ENCODE data around the gene HSPA4L.

The HSPA4L gene

DNA sequence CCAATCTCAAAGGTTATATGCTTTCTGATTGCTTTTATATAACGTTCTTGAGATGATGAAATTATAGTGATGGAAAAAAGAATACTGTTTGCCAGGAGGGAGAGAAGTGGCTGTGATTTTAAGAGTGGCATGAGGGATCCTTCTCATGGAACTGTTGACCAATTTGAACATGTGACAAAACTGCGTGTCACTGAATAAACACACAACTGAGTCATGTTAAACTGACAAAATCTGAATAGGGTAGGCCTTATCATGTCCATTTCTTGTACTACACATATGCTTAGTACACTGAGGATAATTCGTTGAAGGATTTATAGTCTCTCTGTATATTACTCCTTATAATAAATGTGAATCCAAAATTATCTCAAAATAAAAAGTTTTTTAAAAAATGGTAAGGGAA, 22.2 kb upstream of the HSPA4L start:
- TF ChIP-seq POLR2A (IDR thresholded peaks at IDR 0.05; ENCODE audit: low read depth, low read length) (no peak), PAX5 (IDR thresholded peaks at IDR 0.05; ENCODE audit: insufficient read depth, low read length, severe bottlenecking) (no peak), POU2F2 (IDR thresholded peaks at IDR 0.05; ENCODE audit: low read depth, low read length) (no peak), SPI1 (IDR thresholded peaks at IDR 0.05; ENCODE audit: low read depth, low read length) (no peak), TAF1 (IDR thresholded peaks at IDR 0.05; ENCODE audit: low read depth, low read length) (no peak), POLR2AphosphoS5 (IDR thresholded peaks at IDR 0.05; ENCODE audit: low read depth, low read length) (no peak)
- no peak for DNase-seq (ENCODE audit: insufficient read length, low spot score)

DNA sequence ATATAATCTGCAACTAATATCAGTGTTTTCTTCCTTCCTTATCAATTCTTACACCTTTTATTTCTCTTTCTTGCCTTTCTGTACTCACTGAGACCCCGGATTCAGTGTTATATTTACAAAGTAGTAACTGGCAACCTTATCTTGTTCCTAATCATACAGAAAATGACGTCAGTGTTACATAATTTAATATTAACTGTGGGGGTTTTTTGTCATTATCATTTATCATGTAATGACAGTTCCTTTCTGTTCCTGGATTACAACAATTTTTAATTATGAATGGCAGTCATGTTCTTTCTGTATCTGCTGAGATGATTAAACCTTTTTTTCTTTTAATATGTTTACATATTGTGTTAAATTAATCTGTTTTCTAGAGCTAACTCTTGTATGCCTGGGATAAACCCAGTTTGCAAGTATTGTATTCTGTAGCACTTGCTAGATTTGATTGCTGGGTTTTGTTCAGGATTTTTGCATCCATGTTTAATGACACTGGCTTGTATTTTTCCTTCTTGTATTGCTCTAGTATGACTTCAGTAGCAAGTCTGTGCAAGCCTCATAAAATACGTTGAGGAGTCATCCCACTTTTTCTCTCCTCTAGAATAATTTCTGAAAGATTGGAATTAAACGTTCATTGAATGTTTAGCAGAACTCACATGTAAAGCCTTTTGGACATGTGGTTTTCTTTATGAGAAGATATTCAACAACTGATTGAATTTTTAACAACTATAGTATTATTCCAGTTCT, 10.4 kb upstream of the HSPA4L start:
- no peak for DNase-seq (ENCODE audit: insufficient read length, low spot score)
- peak; percentile 13 for FAIRE-seq
- TF ChIP-seq SPI1 (IDR thresholded peaks at IDR 0.05; ENCODE audit: low read depth, low read length): no peak
- TF ChIP-seq POLR2A (IDR thresholded peaks at IDR 0.05; ENCODE audit: low read depth, low read length): no peak
- no peak for TF ChIP-seq PAX5 (IDR thresholded peaks at IDR 0.05; ENCODE audit: insufficient read depth, low read length, severe bottlenecking)
- TF ChIP-seq POU2F2 (IDR thresholded peaks at IDR 0.05; ENCODE audit: low read depth, low read length): no peak
- TF ChIP-seq TAF1 (IDR thresholded peaks at IDR 0.05; ENCODE audit: low read depth, low read length): no peak
- TF ChIP-seq POLR2AphosphoS5 (IDR thresholded peaks at IDR 0.05; ENCODE audit: low read depth, low read length): no peak

More for the DNA sequence above, 22.2 kb upstream of the HSPA4L start:
- FAIRE-seq: no peak

DNA sequence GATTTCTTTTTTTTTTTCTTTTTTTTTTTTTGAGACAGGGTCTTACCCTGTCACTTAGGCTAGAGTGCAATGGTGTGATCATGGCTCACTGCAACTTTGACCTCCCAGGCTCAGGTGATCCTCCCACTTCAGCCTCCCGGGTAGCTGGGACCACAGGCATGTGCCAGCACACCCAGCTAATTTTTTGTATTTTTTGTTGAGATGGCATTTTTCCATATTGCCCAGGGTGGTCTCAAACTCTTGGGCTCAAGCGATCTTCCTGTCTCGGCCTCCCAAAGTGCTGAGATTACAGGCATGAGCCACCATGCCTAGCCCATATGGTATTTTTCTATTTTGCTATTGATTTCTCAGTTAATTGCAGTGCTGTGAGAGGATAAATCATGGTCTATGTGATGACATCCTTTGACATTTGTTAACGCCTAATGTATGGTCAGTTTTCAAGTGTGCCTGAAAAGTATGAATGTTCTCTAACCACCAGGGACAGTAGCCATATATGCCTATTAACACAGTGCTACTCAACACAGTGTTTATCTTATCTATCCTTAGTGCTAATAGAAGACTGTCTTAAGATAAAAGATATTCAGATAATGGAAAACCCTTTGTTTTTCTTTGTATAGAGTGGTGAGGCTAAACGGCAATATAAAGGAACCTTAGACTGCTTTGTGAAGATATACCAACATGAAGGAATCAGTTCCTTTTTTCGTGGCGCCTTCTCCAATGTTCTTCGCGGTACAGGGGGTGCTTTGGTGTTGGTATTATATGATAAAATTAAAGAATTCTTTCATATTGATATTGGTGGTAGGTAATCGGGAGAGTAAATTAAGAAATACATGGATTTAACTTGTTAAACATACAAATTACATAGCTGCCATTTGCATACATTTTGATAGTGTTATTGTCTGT, 9.1 kb upstream of the HSPA4L start:
- FAIRE-seq (peak; percentile 55), DNase-seq (ENCODE audit: insufficient read length, low spot score) (no peak)
- TF ChIP-seq POU2F2 (IDR thresholded peaks at IDR 0.05; ENCODE audit: low read depth, low read length) (no peak), POLR2AphosphoS5 (IDR thresholded peaks at IDR 0.05; ENCODE audit: low read depth, low read length) (no peak), TAF1 (IDR thresholded peaks at IDR 0.05; ENCODE audit: low read depth, low read length) (no peak), PAX5 (IDR thresholded peaks at IDR 0.05; ENCODE audit: insufficient read depth, low read length, severe bottlenecking) (no peak), POLR2A (IDR thresholded peaks at IDR 0.05; ENCODE audit: low read depth, low read length) (no peak), SPI1 (IDR thresholded peaks at IDR 0.05; ENCODE audit: low read depth, low read length) (no peak)

DNA sequence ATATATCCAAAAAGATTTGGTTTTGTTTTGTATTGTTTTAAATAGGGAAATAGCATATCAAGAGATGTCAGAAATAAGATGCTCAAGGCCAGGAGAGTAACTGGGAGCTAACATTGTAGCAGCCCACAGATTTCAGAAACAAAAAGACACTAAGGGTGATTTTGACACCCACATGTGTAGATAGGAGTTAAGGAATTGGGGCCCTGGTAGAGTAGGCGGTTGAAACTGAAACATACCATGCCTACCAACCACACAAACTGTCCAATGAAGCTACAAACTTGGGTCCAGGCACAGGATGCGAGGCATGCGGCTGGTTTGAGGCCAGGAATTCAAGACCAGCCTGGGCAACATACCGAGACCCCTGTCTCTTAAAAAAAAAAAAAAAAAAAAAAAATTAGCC, 6.3 kb upstream of the HSPA4L start:
- FAIRE-seq (peak; percentile 75), DNase-seq (ENCODE audit: insufficient read length, low spot score) (no peak)
- TF ChIP-seq PAX5 (IDR thresholded peaks at IDR 0.05; ENCODE audit: insufficient read depth, low read length, severe bottlenecking): no peak

DNA sequence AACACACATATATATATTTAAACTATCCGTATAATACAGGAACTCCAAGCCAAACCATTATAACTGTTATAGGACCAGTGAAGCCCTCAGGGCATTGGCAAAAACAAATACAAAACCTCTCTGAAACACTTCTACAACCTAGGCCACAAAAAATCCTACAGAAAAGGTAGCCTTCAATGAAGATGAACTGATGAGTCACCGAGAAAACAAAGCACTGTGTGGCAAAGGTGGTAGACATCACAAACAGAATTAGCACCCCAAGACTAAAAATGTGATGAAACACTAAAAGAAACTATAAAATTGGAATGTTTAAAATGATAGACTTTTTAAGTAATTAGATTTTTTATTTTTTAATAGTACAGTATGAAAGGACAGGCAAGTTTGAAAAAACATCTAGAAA, 5.5 kb upstream of the HSPA4L start:
- TF ChIP-seq TAF1 (IDR thresholded peaks at IDR 0.05; ENCODE audit: low read depth, low read length) (no peak), POLR2AphosphoS5 (IDR thresholded peaks at IDR 0.05; ENCODE audit: low read depth, low read length) (no peak), SPI1 (IDR thresholded peaks at IDR 0.05; ENCODE audit: low read depth, low read length) (no peak), PAX5 (IDR thresholded peaks at IDR 0.05; ENCODE audit: insufficient read depth, low read length, severe bottlenecking) (no peak), POU2F2 (IDR thresholded peaks at IDR 0.05; ENCODE audit: low read depth, low read length) (no peak), POLR2A (IDR thresholded peaks at IDR 0.05; ENCODE audit: low read depth, low read length) (no peak)
- DNase-seq (ENCODE audit: insufficient read length, low spot score): no peak
- FAIRE-seq: no peak

DNA sequence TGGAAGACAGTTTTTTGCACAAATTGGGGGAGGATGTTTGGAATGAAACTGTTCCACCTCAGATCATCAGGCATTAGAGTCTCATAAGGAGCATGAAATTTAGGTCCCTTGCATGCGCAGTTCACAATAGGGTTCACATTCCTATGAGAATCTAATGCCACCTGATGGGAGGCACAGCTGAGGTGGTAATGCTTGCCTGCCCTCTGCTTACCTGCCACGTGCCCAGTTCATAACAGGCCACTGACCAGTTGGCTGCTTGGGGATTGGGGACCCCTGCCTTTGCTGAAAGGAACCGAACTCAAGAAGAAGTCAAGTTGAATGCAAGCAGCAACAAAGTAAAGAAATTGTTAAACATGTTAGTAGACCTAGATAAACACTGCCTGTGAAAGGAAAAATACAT, 4.6 kb upstream of the HSPA4L start:
- TF ChIP-seq PAX5 (IDR thresholded peaks at IDR 0.05; ENCODE audit: insufficient read depth, low read length, severe bottlenecking): no peak
- no peak for TF ChIP-seq SPI1 (IDR thresholded peaks at IDR 0.05; ENCODE audit: low read depth, low read length)
- no peak for TF ChIP-seq POLR2AphosphoS5 (IDR thresholded peaks at IDR 0.05; ENCODE audit: low read depth, low read length)
- no peak for TF ChIP-seq POLR2A (IDR thresholded peaks at IDR 0.05; ENCODE audit: low read depth, low read length)
- no peak for TF ChIP-seq POU2F2 (IDR thresholded peaks at IDR 0.05; ENCODE audit: low read depth, low read length)
- no peak for TF ChIP-seq TAF1 (IDR thresholded peaks at IDR 0.05; ENCODE audit: low read depth, low read length)
- no peak for DNase-seq (ENCODE audit: insufficient read length, low spot score)
- FAIRE-seq: peak; percentile 67

DNA sequence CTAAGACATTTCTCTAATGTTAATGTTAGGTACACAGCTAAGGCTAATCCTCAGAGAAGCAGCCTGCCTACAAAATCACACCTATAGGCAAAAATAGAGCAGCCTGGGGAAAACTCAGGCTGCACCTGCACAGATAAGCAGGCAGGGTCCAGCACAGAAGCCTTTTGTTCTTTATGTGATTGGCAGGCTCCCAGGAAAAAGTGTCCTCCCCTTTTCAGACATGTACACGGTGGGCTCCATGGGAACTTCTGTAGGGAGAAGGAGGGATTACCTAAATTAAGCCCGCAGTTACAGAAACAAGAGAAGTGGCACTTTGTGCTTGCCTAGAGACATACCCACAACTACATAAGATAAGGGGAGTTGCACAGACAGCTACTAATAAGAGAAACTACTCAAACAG, 4.0 kb upstream of the HSPA4L start:
- FAIRE-seq (no peak), DNase-seq (ENCODE audit: insufficient read length, low spot score) (no peak)
- TF ChIP-seq POLR2AphosphoS5 (IDR thresholded peaks at IDR 0.05; ENCODE audit: low read depth, low read length) (no peak), POU2F2 (IDR thresholded peaks at IDR 0.05; ENCODE audit: low read depth, low read length) (no peak), POLR2A (IDR thresholded peaks at IDR 0.05; ENCODE audit: low read depth, low read length) (no peak), TAF1 (IDR thresholded peaks at IDR 0.05; ENCODE audit: low read depth, low read length) (no peak), SPI1 (IDR thresholded peaks at IDR 0.05; ENCODE audit: low read depth, low read length) (no peak), PAX5 (IDR thresholded peaks at IDR 0.05; ENCODE audit: insufficient read depth, low read length, severe bottlenecking) (no peak)

DNA sequence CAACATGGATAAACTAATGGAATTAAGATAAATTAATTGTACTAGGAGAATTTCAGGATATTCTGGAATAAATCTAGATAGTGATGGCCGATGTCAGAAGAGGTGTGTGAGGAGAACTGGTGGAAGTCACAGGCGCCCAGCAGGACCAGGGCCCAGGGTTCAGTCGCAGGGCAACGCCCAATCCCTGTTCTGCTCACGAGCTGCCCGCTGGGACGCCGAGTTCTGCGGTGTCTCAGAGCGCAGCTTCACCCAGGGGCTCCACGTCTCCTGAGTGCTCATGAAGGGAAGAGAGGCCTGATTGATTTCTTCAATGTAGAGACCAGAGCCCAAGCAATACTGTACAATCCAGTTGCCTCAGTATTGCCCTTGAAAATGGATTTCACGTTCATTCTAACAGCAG, 1.5 kb upstream of the HSPA4L start:
- DNase-seq (ENCODE audit: insufficient read length, low spot score) (no peak), FAIRE-seq (no peak)
- TF ChIP-seq POLR2AphosphoS5 (IDR thresholded peaks at IDR 0.05; ENCODE audit: low read depth, low read length): no peak
- no peak for TF ChIP-seq SPI1 (IDR thresholded peaks at IDR 0.05; ENCODE audit: low read depth, low read length)
- no peak for TF ChIP-seq POLR2A (IDR thresholded peaks at IDR 0.05; ENCODE audit: low read depth, low read length)
- no peak for TF ChIP-seq POU2F2 (IDR thresholded peaks at IDR 0.05; ENCODE audit: low read depth, low read length)
- no peak for TF ChIP-seq PAX5 (IDR thresholded peaks at IDR 0.05; ENCODE audit: insufficient read depth, low read length, severe bottlenecking)
- no peak for TF ChIP-seq TAF1 (IDR thresholded peaks at IDR 0.05; ENCODE audit: low read depth, low read length)

DNA sequence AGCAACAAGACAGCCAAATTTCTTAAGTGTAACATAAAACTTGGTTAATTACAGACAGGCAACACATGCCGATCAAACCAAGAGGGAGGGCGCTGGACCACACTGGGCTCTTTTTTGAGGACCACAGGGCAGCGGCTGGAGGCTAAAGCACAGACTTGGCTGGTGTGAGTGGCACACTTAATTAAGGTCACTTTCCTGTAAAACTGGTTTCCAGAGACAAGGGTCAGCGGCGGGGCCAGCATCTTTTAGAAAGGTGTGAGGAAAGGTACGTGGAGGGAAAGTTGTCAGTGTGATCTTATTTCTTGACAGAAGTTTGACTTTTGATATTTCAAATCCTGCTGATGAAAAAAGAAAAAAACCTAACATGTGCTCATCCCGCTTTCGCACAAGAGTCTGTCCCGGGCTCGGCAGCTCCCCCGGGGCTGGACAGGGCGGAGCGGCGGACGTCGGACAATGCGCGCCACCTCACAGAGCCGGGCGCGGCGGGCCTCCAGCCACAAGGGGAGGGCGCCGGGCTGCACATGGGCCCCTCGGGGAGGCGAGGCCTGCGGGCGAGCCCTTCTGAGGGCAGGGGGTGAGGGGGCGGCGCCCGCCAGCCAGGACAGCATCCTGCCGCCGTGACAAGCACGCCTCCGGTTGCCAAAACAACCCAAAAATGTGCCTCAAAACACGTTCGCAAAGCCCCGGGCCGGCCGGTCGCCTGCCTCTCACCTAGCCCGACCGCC, 660 bp upstream of the HSPA4L start:
- FAIRE-seq (peak; percentile 5), DNase-seq (ENCODE audit: insufficient read length, low spot score) (no peak)
- TF ChIP-seq PAX5 (IDR thresholded peaks at IDR 0.05; ENCODE audit: insufficient read depth, low read length, severe bottlenecking) (no peak), TAF1 (IDR thresholded peaks at IDR 0.05; ENCODE audit: low read depth, low read length) (no peak)
